Stimulated activated CD8-positive, alpha-beta memory T cell treated with anti-CD3 and anti-CD28 coated beads, Interleukin-7, amount 100 ng/mL, for 4 hours (primary cell): ENCODE results near the gene ATP8A2.

ENCODE experiments used
- DNase-seq, 2 donors: peaks; one replicate each; pipeline ENCODE4 v3.0.0-alpha.2; 2020; ENCODE audit warnings: low read depth in 2 of 2

Gene ATP8A2

GRCh38 chr13:25882466-25883357 lies 510.9 kb downstream of the ATP8A2 start:
- no peak for DNase-seq

GRCh38 chr13:25885418-25885817 lies 513.6 kb downstream of the ATP8A2 start:
- no peak for DNase-seq

GRCh38 chr13:25886438-25887214 lies 514.9 kb downstream of the ATP8A2 start:
- no peak for DNase-seq

- DNase-seq, result no peak
These were observed 516.3 kb downstream of the ATP8A2 start for GRCh38 chr13:25887962-25888655.

GRCh38 chr13:25890671-25891212 lies 519.0 kb downstream of the ATP8A2 start:
- DNase-seq, result no peak

- no peak for DNase-seq
These were observed 527.2 kb downstream of the ATP8A2 start for GRCh38 chr13:25898991-25899390.

GRCh38 chr13:25899464-25899863 lies 527.7 kb downstream of the ATP8A2 start:
- DNase-seq, result no peak

- no peak for DNase-seq
These were observed 528.2 kb downstream of the ATP8A2 start for GRCh38 chr13:25899952-25900351.

GRCh38 chr13:25901460-25902376 lies 529.9 kb downstream of the ATP8A2 start:
- peak in 1 of 2 donors; percentile 17 for DNase-seq

- DNase-seq, result no peak
These were observed 530.7 kb downstream of the ATP8A2 start for GRCh38 chr13:25902455-25902854.

GRCh38 chr13:25902891-25903341 lies 531.1 kb downstream of the ATP8A2 start:
- no peak for DNase-seq

GRCh38 chr13:25904830-25905229 lies 533.1 kb downstream of the ATP8A2 start:
- DNase-seq, result no peak

- DNase-seq, result no peak
These were observed 533.8 kb downstream of the ATP8A2 start for GRCh38 chr13:25905611-25906010.

- no peak for DNase-seq
These were observed 534.5 kb downstream of the ATP8A2 start for GRCh38 chr13:25906191-25906661.

- DNase-seq, result no peak
These were observed 536.6 kb downstream of the ATP8A2 start for GRCh38 chr13:25908366-25908765.

- DNase-seq, result no peak
These were observed 538.5 kb downstream of the ATP8A2 start for GRCh38 chr13:25910243-25910642.

GRCh38 chr13:25910991-25911419 lies 539.2 kb downstream of the ATP8A2 start:
- DNase-seq, result no peak

GRCh38 chr13:25912961-25913360 lies 541.2 kb downstream of the ATP8A2 start:
- DNase-seq, result no peak

GRCh38 chr13:25915840-25916518 lies 544.2 kb downstream of the ATP8A2 start:
- no peak for DNase-seq

- no peak for DNase-seq
These were observed 548.5 kb downstream of the ATP8A2 start for GRCh38 chr13:25920277-25920676.
